ENCODE data around the gene ABL1. TPM values are rescaled to one million over a fixed set of nuclear protein-coding genes. Genes with fewer than 3 reads are reported as not detected.

The ABL1 gene
- total RNA-seq, 1 experiment from 2014 or later = 57.2 TPM

- no peaks in the 10 kb centered on the region for H3K9me3 ChIP-seq (replicated peaks)
- no peak overlapping the region for H3K4me3 ChIP-seq
- peaks cover 72% of the 10 kb centered on the region for H3K27me3 ChIP-seq
- no peaks in the 10 kb centered on the region for H3K36me3 ChIP-seq
- H3K27ac ChIP-seq = no peak overlapping the region
- DNase-seq = peak in 1 of 2 experiments; percentile 42
- peaks cover 23% of the 10 kb centered on the region for H3K4me1 ChIP-seq
These were observed 88.0 kb downstream of the ABL1 start for GRCh38 chr9:130922893-130923610.

- Histone ChIP-seq H3K9me3 (replicated peaks) (no peaks in the 10 kb centered on the region), H3K36me3 (no peaks in the 10 kb centered on the region), H3K27ac (no peak overlapping the region), H3K4me1 (peaks cover 30% of the 10 kb centered on the region), H3K27me3 (peaks cover 66% of the 10 kb centered on the region), H3K4me3 (no peak overlapping the region)
- DNase-seq = no peak
These were observed 88.8 kb downstream of the ABL1 start for GRCh38 chr9:130923611-130924447.

GRCh38 chr9:130924448-130924788 is 89.4 kb downstream of the ABL1 start:
- Histone ChIP-seq H3K4me1 (peaks cover 36% of the 10 kb centered on the region), H3K9me3 (replicated peaks) (no peaks in the 10 kb centered on the region), H3K27ac (no peak overlapping the region), H3K27me3 (peaks cover 61% of the 10 kb centered on the region), H3K4me3 (no peak overlapping the region), H3K36me3 (no peaks in the 10 kb centered on the region)
- DNase-seq = no peak

- no peak overlapping the region for H3K4me3 ChIP-seq
These were observed 90.1 kb downstream of the ABL1 start for GRCh38 chr9:130925050-130925678.

GRCh38 chr9:130927338-130927737 is 92.3 kb downstream of the ABL1 start:
- peaks cover 50% of the 10 kb centered on the region for H3K27me3 ChIP-seq

More at GRCh38 chr9:130925050-130925678, 90.1 kb downstream of the ABL1 start:
- Histone ChIP-seq H3K27me3 (peaks cover 56% of the 10 kb centered on the region), H3K4me1 (peaks cover 36% of the 10 kb centered on the region), H3K27ac (no peak overlapping the region), H3K9me3 (replicated peaks) (no peaks in the 10 kb centered on the region), H3K36me3 (no peaks in the 10 kb centered on the region)
- no peak for DNase-seq

GRCh38 chr9:130927995-130928900 is 93.2 kb downstream of the ABL1 start:
- peaks cover 39% of the 10 kb centered on the region for H3K4me1 ChIP-seq
- no peaks in the 10 kb centered on the region for H3K9me3 ChIP-seq (replicated peaks)
- peaks cover 50% of the 10 kb centered on the region for H3K27me3 ChIP-seq
- H3K36me3 ChIP-seq = no peaks in the 10 kb centered on the region
- no peak overlapping the region for H3K4me3 ChIP-seq
- peak overlapping the region; percentile 76 for H3K27ac ChIP-seq
- DNase-seq = peak; percentile 86 to 89

More at GRCh38 chr9:130927338-130927737, 92.3 kb downstream of the ABL1 start:
- H3K36me3 ChIP-seq = no peaks in the 10 kb centered on the region
- no peak overlapping the region for H3K4me3 ChIP-seq
- H3K4me1 ChIP-seq = peaks cover 44% of the 10 kb centered on the region
- H3K27ac ChIP-seq = no peak overlapping the region; the same call in 1 of the 2 replicates
- peak in 1 of 2 experiments; percentile 46 for DNase-seq
- H3K9me3 ChIP-seq (replicated peaks) = no peaks in the 10 kb centered on the region

- H3K27me3 ChIP-seq = peaks cover 49% of the 10 kb centered on the region
- H3K27ac ChIP-seq = no peak overlapping the region
- no peak overlapping the region for H3K4me3 ChIP-seq
- H3K36me3 ChIP-seq = no peaks in the 10 kb centered on the region
- peaks cover 38% of the 10 kb centered on the region for H3K4me1 ChIP-seq
- no peak for DNase-seq
- no peaks in the 10 kb centered on the region for H3K9me3 ChIP-seq (replicated peaks)
These were observed 94.6 kb downstream of the ABL1 start for GRCh38 chr9:130929571-130930038.

GRCh38 chr9:130930132-130930803 is 95.2 kb downstream of the ABL1 start:
- peaks cover 48% of the 10 kb centered on the region for H3K27me3 ChIP-seq
- H3K4me1 ChIP-seq = peaks cover 38% of the 10 kb centered on the region
- DNase-seq = no peak
- H3K4me3 ChIP-seq = no peak overlapping the region
- no peak overlapping the region for H3K27ac ChIP-seq
- H3K36me3 ChIP-seq = no peaks in the 10 kb centered on the region
- H3K9me3 ChIP-seq (replicated peaks) = no peaks in the 10 kb centered on the region

- H3K4me1 ChIP-seq = peaks cover 38% of the 10 kb centered on the region
- no peak overlapping the region for H3K4me3 ChIP-seq
- no peaks in the 10 kb centered on the region for H3K9me3 ChIP-seq (replicated peaks)
- H3K36me3 ChIP-seq = no peaks in the 10 kb centered on the region
- no peak overlapping the region for H3K27ac ChIP-seq
- H3K27me3 ChIP-seq = peaks cover 46% of the 10 kb centered on the region
- no peak for DNase-seq
These were observed 95.8 kb downstream of the ABL1 start for GRCh38 chr9:130930804-130931349.

- Histone ChIP-seq H3K4me3 (no peak overlapping the region), H3K36me3 (no peaks in the 10 kb centered on the region), H3K9me3 (replicated peaks) (no peaks in the 10 kb centered on the region), H3K27me3 (peaks cover 43% of the 10 kb centered on the region), H3K27ac (no peak overlapping the region), H3K4me1 (peaks cover 40% of the 10 kb centered on the region)
- peak in 1 of 2 experiments; percentile 57 for DNase-seq
These were observed 96.6 kb downstream of the ABL1 start for GRCh38 chr9:130931508-130932254.

GRCh38 chr9:130932255-130933079 is 97.4 kb downstream of the ABL1 start:
- DNase-seq = no peak
- Histone ChIP-seq H3K4me1 (peaks cover 39% of the 10 kb centered on the region), H3K9me3 (replicated peaks) (no peaks in the 10 kb centered on the region), H3K27me3 (peaks cover 49% of the 10 kb centered on the region), H3K4me3 (no peak overlapping the region), H3K27ac (no peak overlapping the region), H3K36me3 (no peaks in the 10 kb centered on the region)

Measured in SJCRH30 (cell line).